ENCODE measurements around the gene KRT86.
A peak's percentile ranks its signal among the peaks of the same experiment; 100 is the strongest.
"Not testable (repeated sequence)": the region's sequence is repeated elsewhere in the genome, so short reads cannot be mapped to it uniquely, and the experiment has no call there.

Gene KRT86

DNA sequence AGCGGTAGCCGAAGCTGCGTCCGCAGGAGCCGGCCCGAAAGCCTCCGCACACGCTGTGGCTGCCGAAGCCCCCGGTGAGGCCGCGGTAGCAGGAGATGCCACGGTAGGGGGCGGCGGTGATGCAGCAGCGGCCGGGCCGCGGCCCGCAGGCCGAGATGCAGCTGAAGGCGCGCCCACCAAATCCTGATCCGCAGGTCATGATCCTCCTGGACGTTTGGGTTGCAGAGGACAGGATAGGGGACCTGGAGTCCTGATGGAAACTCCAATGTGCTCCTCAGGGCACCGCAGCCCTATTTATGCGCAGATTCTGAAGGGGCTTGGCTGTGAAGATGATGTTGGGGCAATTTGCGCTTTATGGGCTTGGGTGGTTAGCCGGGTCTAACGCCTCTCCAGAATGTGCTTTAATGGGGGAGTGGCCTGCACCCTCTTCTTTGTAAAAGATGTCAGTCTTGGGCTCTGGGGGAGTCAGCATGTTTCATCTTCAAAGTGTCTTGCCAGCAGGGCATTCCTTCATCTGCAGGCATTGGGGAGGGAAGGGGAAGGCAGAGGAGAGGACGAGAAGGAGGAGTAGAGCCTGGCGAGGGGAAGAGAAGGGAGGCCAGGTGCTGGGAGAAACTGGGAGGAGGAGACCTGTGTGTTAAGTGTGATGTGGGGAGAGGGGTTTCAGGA lies 17.0 kb downstream of the KRT86 start, which contains the start of gene KRT81:
KRT81 (minus strand) TSS at position 268 of the 669 bp plus-strand sequence; CDS start at position 199, 69 bp downstream.
- no peak for DNase-seq (ENCODE audit: low read depth, low spot score)

DNA sequence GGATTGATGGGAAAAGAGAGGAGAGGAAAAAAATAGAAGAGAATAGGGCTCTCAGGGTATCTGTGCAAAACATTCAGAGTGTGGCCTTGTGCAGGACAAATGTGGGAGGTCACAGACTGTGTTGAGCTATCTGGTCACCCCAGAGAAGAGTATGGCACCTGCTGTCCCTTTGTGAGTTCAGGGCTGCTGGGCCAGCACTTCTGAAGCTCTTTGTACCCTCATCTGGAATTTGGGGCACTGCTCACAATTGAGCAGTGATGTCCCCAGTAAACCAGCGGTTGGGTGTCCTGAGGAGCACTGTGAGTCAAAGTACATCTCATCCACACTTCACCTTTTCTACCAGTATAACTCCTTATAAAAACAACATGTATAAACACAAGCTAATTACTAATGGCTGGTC lies 19.5 kb downstream of the KRT86 start:
- DNase-seq (ENCODE audit: low read depth, low spot score) = no peak

DNA sequence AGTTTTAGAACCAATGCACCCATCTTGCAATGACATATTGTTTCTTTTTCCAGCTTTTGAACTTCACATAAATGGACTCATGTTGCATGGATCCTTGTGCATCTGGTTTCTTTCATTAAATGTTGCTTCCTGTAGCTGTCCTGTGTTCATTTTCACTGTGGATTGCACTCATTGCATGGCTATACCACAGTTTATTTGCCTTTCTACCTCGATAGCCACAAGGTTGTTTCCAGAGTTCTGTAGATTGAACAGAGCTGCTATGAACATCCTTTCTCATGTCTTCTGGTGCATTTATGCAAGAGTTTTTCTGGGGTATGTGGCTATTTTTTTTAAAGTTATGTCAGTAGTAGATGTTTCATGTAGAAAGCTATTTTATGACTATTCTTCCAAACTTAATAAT lies 20.4 kb downstream of the KRT86 start:
- no peak for DNase-seq (ENCODE audit: low read depth, low spot score)

DNA sequence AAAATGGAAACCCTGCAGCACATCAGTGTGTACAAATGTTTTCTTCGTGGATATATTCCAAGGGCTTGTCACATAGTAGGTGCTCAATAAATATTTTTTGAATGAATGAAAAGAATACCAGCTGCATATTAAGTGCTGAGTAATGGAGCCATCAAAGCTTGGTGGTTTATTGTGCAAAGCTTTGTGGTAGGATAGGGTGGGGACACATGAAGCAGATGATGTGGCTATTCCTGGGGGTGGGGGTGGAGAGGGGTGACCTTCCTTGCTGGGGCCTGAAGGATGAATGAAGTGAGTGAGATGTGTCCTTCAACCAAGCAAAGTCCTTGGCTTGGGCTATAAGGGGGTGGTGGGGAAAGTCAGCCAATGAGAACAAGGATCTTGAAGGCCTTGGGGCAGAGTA lies 21.2 kb downstream of the KRT86 start:
- DNase-seq (ENCODE audit: low read depth, low spot score) = no peak

DNA sequence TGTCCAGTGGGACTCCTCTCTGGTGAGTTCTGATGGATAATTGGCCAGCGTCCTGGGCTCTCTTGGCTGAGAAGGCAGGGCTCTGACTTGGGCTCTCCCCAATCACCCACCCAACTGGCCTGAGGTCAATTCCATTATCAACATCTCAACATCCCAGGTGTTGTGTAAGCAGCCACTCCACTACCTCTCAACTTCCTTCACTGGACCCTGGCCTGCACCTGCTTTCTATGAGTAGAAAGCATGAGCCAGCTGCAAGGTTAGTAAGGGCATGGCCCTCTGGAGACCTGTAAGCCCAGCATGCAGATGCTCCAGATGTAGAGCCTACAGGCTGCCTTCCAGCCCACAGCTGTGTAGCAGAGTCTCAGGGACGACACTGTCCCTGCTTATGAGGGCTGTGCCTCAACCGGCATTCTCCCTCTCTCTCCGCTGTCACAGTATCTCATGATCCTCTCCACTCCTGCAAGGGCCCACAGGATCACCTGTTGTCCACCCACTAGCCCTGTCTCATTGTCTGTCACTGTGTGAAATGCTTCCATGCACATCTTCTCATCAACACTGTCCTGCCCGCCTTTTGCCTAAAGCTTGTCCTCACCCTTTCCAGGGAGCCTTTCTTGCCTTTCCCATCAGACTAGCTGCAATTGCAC lies 22.2 kb downstream of the KRT86 start:
- no peak for DNase-seq (ENCODE audit: low read depth, low spot score)

DNA sequence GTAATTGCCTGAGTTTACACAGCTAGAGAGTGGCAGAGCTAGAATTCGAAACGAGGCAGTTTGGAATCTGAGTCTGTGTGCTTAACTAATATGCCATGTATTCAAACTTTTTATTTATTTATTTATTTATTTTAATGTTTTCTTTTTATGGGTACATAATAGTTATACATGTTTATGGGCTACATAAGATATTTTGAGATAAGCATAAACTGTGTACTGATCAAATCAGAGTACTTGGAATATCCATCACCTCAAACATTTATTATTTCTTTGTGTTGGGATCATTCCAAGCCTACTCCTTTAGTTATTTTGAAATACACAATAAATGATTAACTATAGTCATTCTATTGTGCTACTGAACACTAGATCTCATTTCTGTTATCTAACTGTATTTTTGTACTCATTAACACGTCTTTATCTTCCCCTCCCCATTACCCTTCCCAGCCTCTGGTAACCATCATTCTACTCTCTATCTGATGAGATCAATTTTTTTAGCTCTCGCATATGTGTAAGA lies 24.3 kb downstream of the KRT86 start:
- DNase-seq (ENCODE audit: low read depth, low spot score) = no peak

DNA sequence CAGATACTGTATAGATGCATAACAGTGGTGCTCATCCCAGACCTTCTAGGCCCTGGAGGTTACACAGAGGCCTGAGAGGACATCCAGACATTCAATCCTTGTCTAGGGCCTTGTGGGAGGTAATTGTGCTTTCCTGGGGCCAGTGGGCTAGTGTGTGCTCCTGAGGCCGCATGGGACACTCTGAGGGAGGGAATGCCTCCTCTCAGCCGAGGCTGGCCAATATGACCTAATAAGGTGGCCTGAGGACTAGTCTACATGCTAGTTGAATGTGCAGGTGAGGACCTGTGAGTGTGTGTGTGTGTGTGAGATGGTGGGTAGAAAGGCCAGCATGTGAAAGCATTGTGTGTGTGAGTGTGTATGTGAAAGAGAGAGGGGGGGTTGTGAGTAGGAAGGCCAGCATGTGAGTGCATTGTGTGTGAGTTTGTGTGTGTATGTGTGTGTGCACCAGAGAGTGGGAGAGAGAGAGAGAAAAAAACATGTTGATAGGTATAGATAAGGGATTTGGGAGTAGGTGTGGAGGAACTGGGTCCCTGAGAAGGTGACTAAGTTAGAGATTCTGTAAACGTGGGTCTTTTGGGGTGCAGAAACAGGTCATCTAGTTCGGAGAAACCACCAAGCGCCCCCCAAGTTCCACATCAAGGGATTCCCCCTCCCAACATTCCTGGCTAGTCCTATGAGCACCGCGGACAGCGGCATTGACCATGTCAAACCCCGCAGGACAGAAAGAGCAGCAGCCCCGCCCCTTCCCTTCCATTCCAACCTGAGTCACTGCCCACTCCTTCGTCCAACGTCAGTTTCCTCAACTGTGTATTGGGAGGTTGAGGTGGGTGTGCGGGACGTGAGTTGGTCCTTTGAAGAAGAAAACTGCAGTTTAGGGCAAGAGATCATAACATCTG lies 26.6 kb downstream of the KRT86 start:
- peak; percentile 54 for DNase-seq (ENCODE audit: low read depth, low spot score)

DNA sequence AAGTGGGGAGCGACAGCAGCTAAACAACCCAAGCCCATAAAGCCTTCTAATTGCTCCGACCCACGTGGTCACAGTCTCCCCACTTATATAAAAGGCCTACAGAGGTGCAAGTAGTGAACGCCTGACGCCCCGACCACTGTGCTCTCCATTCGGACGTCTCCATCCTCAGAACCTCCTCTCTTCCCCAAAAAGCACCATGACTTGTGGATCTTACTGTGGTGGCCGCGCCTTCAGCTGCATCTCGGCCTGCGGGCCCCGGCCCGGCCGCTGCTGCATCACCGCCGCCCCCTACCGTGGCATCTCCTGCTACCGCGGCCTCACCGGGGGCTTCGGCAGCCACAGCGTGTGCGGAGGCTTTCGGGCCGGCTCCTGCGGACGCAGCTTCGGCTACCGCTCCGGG lies 27.3 kb downstream of the KRT86 start:
- DNase-seq (ENCODE audit: low read depth, low spot score) = not testable (repeated sequence)

DNA sequence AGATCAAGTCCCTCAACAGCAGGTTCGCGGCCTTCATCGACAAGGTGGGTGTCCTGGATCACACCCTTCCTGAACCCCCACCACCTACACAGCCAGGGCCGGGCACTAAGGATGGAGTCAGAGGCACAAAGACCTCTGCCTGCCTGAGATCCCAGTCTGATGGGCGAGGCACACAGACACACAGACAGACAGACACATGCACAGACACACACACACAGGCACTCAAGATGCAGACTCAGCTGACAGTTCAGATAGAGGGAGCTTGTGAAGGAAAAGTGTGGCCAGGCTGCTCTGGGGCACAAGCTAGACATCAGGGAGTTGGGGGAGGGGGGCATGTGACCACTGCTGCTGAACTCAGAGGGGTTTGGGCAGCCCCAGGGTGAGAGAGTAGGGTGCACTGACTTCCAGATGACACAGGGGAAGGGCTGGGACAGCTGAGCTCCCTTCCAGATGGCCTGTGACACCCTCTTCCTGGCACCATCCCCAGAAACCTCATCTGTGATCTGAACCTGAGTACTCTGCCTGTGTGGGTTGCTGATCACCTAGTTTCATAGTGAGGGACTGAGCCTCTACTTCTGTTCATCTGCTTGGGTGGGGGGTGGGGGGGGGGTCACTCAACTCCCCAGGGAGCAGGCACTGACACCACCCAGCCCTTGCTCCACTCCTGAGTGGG lies 27.9 kb downstream of the KRT86 start:
- not testable (repeated sequence) for DNase-seq (ENCODE audit: low read depth, low spot score)

DNA sequence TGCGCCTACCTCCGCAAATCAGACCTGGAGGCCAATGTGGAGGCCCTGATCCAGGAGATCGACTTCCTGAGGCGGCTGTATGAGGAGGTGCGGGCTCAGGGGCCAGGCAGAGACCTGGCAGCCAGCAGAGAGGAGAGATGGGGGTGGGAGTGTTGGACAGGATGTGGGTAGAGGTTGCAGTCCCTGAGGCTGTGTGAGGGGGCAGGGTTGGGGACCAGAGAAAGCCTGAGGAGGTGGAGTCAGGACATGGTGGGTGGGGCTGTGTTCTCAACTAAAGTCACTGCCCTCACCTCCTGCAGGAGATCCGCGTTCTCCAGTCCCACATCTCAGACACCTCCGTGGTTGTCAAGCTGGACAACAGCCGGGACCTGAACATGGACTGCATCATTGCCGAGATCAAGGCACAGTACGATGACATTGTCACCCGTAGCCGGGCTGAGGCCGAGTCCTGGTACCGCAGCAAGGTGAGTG lies 30.5 kb downstream of the KRT86 start:
- DNase-seq (ENCODE audit: low read depth, low spot score) = peak; percentile 59

DNA sequence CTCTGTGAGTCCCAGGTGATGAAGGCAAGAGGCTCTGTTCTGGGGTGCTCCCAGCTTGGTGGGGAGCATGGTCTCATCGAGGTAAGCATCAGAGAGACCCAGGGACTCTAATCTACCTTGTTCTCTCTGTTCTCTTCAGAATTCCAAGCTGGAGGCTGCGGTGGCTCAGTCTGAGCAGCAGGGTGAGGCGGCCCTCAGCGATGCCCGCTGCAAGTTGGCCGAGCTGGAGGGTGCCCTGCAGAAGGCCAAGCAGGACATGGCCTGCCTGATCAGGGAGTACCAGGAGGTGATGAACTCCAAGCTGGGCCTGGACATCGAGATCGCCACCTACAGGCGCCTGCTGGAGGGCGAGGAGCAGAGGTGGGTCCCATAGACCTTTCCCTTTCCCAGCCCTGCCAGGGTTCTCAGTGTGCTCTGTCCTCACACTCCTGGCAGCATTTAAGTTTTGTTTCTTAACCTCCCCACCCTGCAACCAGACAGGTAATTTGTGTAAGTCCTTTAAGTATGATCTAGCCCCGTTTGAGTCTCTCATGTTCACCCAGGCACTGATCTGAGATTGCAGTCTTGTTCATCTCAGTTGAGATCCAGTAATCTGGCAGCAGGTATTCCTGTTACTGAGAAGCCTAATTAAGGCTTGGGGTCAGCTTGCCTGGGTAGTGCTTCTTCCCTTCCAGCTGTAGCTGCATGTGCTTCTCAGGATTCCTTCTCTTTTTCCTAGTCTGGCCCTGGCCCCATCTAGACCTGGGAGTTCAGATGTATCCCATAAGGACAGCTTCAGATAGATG lies 31.7 kb downstream of the KRT86 start:
- peak; percentile 36 for DNase-seq (ENCODE audit: low read depth, low spot score)

DNA sequence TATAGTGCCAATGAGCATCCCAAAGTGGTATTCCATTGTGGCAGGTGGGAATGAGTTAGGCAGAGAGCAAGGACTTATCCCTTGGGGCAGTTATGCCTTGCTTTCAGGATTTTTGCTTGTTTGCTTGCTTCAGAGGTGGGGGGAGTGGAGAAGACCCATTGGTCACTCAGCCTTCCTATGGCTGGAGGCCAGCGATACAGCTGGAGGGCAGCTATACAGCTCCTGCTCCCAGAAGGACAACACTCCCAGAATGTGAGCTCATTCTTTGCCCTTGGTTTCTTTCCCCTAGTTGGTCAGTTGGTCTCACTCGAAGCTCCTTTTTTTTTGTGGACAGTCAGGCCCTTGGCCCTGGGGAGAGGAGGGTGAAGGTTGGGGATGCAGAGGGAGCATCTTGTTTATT lies 32.3 kb downstream of the KRT86 start:
- no peak for DNase-seq (ENCODE audit: low read depth, low spot score)

DNA sequence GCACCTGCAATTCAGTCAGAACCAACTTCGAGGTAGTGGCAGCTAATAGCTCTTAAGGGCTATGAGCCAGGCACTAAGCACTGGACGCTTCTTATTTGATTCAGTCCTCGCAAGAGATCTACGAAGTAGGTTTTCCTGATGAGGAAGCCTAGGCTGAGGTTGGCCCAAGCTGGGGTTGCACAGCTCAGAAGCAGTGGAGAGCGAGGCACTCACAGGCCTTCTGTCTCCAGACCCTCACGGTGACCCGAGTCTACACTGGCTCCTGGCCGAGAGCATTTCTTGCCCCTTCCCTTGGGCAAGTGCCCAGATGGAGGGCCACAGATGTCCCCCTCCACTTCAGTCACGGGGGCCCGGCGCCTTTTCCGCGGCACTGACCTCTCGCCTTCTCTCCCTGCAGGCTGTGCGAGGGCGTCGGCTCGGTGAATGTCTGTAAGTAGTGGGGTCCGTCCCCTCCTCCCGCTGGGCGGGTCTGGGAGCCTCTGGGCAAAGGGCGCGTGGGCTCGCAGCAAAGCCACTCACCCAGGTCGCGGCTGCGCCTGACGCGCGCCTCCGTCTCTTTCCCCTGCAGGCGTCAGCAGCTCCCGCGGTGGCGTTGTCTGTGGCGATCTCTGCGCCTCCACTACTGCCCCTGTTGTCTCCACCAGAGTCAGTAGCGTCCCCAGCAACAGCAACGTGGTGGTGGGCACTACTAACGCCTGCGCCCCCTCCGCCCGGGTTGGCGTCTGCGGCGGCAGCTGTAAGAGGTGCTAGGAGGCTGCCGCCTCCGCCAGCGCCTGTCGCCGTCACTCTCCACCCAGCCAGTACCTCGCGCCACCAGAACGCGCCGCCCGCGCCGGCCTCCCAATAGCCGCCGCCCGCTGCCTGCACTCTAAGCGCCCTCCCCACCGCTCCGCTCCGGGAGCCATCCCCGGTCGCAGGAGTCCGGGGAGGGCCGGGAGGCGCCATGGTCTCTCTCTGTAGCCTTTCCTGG lies 33.7 kb downstream of the KRT86 start:
- peak; percentile 83 for DNase-seq (ENCODE audit: low read depth, low spot score)

DNA sequence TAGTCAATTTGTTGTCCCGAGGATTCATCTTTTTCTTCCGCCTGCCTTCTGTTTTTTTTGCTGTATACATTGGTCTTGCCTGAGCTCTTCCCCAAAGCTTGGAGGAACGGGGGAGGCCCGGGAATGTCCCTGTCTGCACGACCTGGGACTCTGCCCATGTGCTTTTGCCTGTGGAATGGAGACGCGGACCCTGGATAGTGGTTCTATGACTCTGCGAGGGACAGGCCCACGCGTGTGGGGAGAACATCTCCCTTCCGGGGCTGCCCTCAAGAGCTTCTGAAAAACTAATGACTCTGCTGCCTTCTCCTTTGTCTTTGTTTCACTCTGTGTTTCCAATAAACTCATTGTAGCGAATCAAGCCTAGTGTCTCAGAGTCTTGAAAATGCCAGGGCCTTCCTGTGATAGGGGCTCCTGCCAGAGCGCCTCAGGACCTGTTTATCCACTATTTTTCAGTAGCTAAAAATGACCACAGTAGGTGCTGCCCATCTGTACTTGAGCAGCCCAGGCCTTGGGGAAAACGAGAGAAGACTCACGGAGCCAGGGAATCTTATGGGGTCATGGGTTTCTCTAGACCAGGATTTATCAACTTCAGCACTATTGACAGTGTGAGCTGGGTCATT lies 34.5 kb downstream of the KRT86 start:
- no peak for DNase-seq (ENCODE audit: low read depth, low spot score)

DNA sequence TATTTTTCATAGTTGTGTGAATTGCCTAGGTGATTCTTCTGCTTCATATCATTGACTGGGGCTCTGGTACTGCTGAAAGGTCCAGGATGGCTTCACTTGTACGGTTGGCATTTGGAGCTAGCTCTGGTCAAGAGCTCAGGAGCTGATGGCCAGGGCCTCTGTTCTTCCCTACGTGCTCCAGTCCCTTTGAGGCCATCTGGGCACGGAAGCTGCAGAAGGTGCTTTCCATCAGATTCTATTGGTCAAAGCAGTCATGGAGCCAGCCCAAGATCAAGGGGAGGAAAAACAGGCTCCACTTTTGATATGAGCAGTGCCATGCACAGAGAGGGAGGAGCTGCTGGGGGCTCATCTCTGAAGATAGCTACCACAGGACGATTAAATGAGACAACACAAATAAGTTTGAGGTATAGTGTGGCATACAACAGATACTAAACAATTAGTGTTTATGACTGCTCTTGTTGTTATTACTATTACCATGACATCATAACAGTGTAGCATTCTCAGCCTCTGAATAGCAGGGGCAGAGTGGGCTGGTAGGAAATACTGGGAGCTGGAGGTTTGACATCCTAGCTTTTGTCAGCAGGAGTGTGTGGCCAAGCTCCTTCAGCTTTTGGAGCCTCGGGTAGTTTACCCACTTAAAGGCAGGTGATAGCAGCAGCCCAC lies 36.3 kb downstream of the KRT86 start:
- DNase-seq (ENCODE audit: low read depth, low spot score) = no peak

DNA sequence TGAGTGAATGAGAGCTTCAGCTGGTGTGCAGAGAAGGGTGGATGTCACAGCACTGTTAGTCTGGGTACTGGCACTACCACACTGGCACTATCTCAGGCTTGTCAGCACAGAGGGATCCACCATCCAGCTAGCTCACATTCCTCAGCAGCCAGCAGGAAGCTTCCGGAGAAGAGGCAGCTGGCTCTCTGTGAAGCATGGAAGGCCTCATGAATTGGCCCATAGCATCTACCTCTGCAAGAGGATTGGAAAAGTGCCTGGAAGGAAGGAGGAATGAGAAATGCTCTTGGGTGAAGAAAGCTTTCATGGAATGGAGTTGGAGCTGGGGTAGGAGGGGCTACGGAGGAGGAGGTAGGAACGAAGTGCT lies 36.8 kb downstream of the KRT86 start:
- DNase-seq (ENCODE audit: low read depth, low spot score) = no peak

DNA sequence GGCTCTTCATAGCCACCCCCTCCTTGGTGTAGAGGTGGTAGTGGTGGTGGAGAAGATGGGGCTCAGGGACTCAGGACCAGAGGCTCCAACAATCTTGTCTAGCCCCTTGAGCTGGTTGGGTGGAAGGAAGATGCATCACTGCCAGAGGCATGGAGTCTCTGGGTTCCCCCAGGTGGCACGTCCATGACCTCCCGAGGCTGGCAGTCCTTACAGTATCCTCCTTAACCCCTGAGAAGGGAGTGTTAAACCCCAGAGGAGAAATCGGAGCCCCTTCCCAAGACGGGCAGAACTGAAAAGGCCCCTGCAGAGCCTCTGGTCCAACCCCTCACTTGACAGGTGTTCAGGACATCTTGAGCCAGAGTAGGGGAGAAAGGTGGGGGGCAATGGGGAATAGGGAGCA lies 37.6 kb downstream of the KRT86 start:
- DNase-seq (ENCODE audit: low read depth, low spot score) = no peak

DNA sequence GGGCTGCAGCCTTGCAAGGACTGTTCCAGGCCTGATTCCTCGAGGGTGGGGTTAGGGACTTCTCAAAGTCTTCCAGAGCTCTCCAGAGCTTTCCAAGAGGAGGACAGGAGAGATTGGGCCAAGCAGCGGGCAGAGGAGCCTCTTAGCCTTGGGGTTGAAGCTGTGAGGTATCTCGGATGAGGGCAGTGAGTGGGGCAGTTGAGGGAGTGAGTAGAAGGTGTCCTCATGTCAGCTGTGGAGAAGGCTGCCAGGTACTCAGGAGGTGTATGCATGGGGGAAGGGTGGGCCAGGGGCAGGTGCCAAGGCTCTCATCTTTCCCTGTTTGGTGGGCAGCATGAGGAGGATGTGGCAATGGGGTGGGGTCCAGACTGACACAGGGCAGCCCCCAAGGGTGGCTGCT lies 39.0 kb downstream of the KRT86 start:
- no peak for DNase-seq (ENCODE audit: low read depth, low spot score)

DNA sequence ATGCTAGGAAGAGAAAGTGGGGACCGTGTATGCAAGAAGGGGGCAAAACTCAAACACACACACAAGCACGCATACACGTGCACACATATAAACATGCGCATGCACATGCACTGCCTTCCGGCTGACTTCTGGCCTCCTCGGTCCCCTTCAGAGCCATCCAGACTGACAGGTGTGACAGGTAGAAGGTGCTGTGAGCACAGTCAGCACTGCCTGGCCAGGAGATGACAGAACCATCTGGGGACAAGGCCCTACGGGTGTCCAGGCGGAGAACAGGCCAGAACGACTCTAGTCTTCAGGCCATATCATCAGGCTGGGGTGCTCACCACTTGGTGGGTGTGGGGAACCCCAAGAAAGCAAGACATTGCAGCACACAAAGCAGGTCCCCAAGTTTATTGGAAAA lies 39.5 kb downstream of the KRT86 start:
- DNase-seq (ENCODE audit: low read depth, low spot score) = no peak

Measured in ELF-1 (cell line).